ENCODE results near the gene ACP2.
A peak's percentile ranks its signal among the peaks of the same experiment; 100 is the strongest.

ACP2 gene

GRCh38 chr11:47248664-47249377 lies at the start of gene ACP2:
ACP2 (minus strand) TSS chr11:47248814; CDS start chr11:47248789, 25 bp downstream.
- H3K27me3 ChIP-seq (ENCODE audit: insufficient read depth, low read length): no peaks in the 10 kb centered on the region
- peaks cover 24% of the 10 kb centered on the region; the same call in 1 of the 2 replicates for H3K36me3 ChIP-seq (ENCODE audit: insufficient read depth, low read length)
- H2AFZ ChIP-seq (ENCODE audit: low read length): peak within 1 kb of the TSS; percentile 93; the same call in 1 of the 2 replicates
- TF ChIP-seq EZH2 (IDR thresholded peaks at IDR 0.05; ENCODE audit: borderline replicate concordance, low read length) (no peak), CTCF (IDR thresholded peaks at IDR 0.05; ENCODE audit: low read length) (peak; percentile 59; the same call in 1 of the 2 replicates)
- 0 out of 2 replicates have a peak, but pooled peaks cover 4% of the 10 kb centered on the region for H3K79me2 ChIP-seq (ENCODE audit: insufficient read depth, low read length)
- no peaks in the 10 kb centered on the region for H3K9me2 ChIP-seq (ENCODE audit: low read depth, low read length)
- H3K4me1 ChIP-seq (ENCODE audit: insufficient read depth, low read length, severe bottlenecking): peaks cover 21% of the 10 kb centered on the region
- H3K4me2 ChIP-seq (ENCODE audit: low read length): peak within 1 kb of the TSS; percentile 100
- H3K9ac ChIP-seq (ENCODE audit: low read length): peak within 1 kb of the TSS; percentile 98
- H4K20me1 ChIP-seq (ENCODE audit: insufficient read depth, low read length): no peaks in the 10 kb centered on the region
- H3F3A ChIP-seq (ENCODE audit: insufficient read depth, low read length): no peaks in the 10 kb centered on the region
- no peaks in the 10 kb centered on the region for H3K9me3 ChIP-seq (ENCODE audit: low read length)
- peak within 1 kb of the TSS; percentile 60 for H3K27ac ChIP-seq (ENCODE audit: low read depth, low read length, poor library complexity, severe bottlenecking)
- peak within 1 kb of the TSS; percentile 97 for H3K4me3 ChIP-seq (ENCODE audit: low read depth, low read length, poor library complexity, severe bottlenecking)

GRCh38 chr11:47296045-47296444 lies 47.4 kb upstream of the ACP2 start:
- H3K4me2 ChIP-seq (ENCODE audit: low read length): no peak overlapping the region
- no peaks in the 10 kb centered on the region for H4K20me1 ChIP-seq (ENCODE audit: insufficient read depth, low read length)
- H3K9me3 ChIP-seq (ENCODE audit: low read length): no peaks in the 10 kb centered on the region
- no peak overlapping the region for H3K27ac ChIP-seq (ENCODE audit: low read depth, low read length, poor library complexity, severe bottlenecking)
- H2AFZ ChIP-seq (ENCODE audit: low read length): no peak overlapping the region
- no peaks in the 10 kb centered on the region for H3K9me2 ChIP-seq (ENCODE audit: low read depth, low read length)
- H3K9ac ChIP-seq (ENCODE audit: low read length): no peak overlapping the region
- TF ChIP-seq CTCF (IDR thresholded peaks at IDR 0.05; ENCODE audit: low read length): no peak
- no peak for TF ChIP-seq EZH2 (IDR thresholded peaks at IDR 0.05; ENCODE audit: borderline replicate concordance, low read length)
- H3K27me3 ChIP-seq (ENCODE audit: insufficient read depth, low read length): no peaks in the 10 kb centered on the region
- H3K79me2 ChIP-seq (ENCODE audit: insufficient read depth, low read length): no peaks in the 10 kb centered on the region
- H3K4me3 ChIP-seq (ENCODE audit: low read depth, low read length, poor library complexity, severe bottlenecking): no peak overlapping the region
- H3K36me3 ChIP-seq (ENCODE audit: insufficient read depth, low read length): peaks cover 78% of the 10 kb centered on the region
- H3F3A ChIP-seq (ENCODE audit: insufficient read depth, low read length): no peaks in the 10 kb centered on the region
- no peaks in the 10 kb centered on the region for H3K4me1 ChIP-seq (ENCODE audit: insufficient read depth, low read length, severe bottlenecking)

GRCh38 chr11:47295385-47295784 lies 46.8 kb upstream of the ACP2 start:
- no peaks in the 10 kb centered on the region for H3K27me3 ChIP-seq (ENCODE audit: insufficient read depth, low read length)
- no peaks in the 10 kb centered on the region for H3K79me2 ChIP-seq (ENCODE audit: insufficient read depth, low read length)
- H3K4me2 ChIP-seq (ENCODE audit: low read length): no peak overlapping the region
- no peaks in the 10 kb centered on the region for H4K20me1 ChIP-seq (ENCODE audit: insufficient read depth, low read length)
- H3K4me3 ChIP-seq (ENCODE audit: low read depth, low read length, poor library complexity, severe bottlenecking): no peak overlapping the region
- no peaks in the 10 kb centered on the region for H3K9me2 ChIP-seq (ENCODE audit: low read depth, low read length)
- H3K9me3 ChIP-seq (ENCODE audit: low read length): no peaks in the 10 kb centered on the region
- TF ChIP-seq EZH2 (IDR thresholded peaks at IDR 0.05; ENCODE audit: borderline replicate concordance, low read length) (no peak), CTCF (IDR thresholded peaks at IDR 0.05; ENCODE audit: low read length) (no peak)
- no peak overlapping the region for H3K27ac ChIP-seq (ENCODE audit: low read depth, low read length, poor library complexity, severe bottlenecking)
- peaks cover 78% of the 10 kb centered on the region for H3K36me3 ChIP-seq (ENCODE audit: insufficient read depth, low read length)
- H3F3A ChIP-seq (ENCODE audit: insufficient read depth, low read length): no peaks in the 10 kb centered on the region
- H3K4me1 ChIP-seq (ENCODE audit: insufficient read depth, low read length, severe bottlenecking): no peaks in the 10 kb centered on the region
- H3K9ac ChIP-seq (ENCODE audit: low read length): no peak overlapping the region
- no peak overlapping the region for H2AFZ ChIP-seq (ENCODE audit: low read length)
